ENCODE data around the gene TRPV4. TPM values are rescaled to one million over a fixed set of nuclear protein-coding genes. Genes with fewer than 3 reads are reported as not detected.

Gene TRPV4
- polyA plus RNA-seq, 1 experiment, result 5.2 TPM

- H3K27ac ChIP-seq (ENCODE audit: low read depth, low read length), result no peak overlapping the region
- no peak for TF ChIP-seq CTCF (IDR thresholded peaks at IDR 0.05; ENCODE audit: low read depth, low read length)
- no peak overlapping the region for H3K4me3 ChIP-seq (ENCODE audit: low read depth, low read length)
- ChIA-PET POLR2A (interaction anchor here (0.6 to 0.9 kb wide), 2 partner anchors 9 to 368 kb away, joined by 3 read pairs; no protein-coding TSS in a partner anchor), CTCF (interaction anchor here (1.2 to 10.2 kb wide), 3 partner anchors 175 to 345 kb away, joined by 6 to 201 read pairs (median 92); no protein-coding TSS in a partner anchor)
- H3K27me3 ChIP-seq (ENCODE audit: control insufficient read depth, insufficient read depth, low read length), result peaks cover 6% of the 10 kb centered on the region
- DNase-seq (ENCODE audit: low read depth, low spot score), result no peak
- H3K9me3 ChIP-seq (ENCODE audit: control insufficient read depth, insufficient read depth, low read length), result no peaks in the 10 kb centered on the region
Measured at GRCh38 chr12:109772622-109773321, 60.4 kb downstream of the TRPV4 start.

GRCh38 chr12:109771746-109772621 lies 61.2 kb downstream of the TRPV4 start:
- DNase-seq (ENCODE audit: low read depth, low spot score), result no peak
- Histone ChIP-seq H3K9me3 (ENCODE audit: control insufficient read depth, insufficient read depth, low read length) (no peaks in the 10 kb centered on the region), H3K27ac (ENCODE audit: low read depth, low read length) (no peak overlapping the region), H3K4me3 (ENCODE audit: low read depth, low read length) (no peak overlapping the region), H3K27me3 (ENCODE audit: control insufficient read depth, insufficient read depth, low read length) (peaks cover 6% of the 10 kb centered on the region)
- TF ChIP-seq CTCF (IDR thresholded peaks at IDR 0.05; ENCODE audit: low read depth, low read length), result no peak
- ChIA-PET POLR2A (no interaction called here), CTCF (interaction anchor here (1.2 to 10.2 kb wide), 4 partner anchors 174 to 344 kb away, joined by 6 to 201 read pairs (median 52); no protein-coding TSS in a partner anchor)

GRCh38 chr12:109770861-109771670 lies 62.1 kb downstream of the TRPV4 start:
- CTCF ChIA-PET, result interaction anchor here (0.8 to 2.3 kb wide), 3 partner anchors 173 to 253 kb away, joined by 3 to 12 read pairs (median 5); no protein-coding TSS in a partner anchor
- POLR2A ChIA-PET, result no interaction called here
- no peak for DNase-seq (ENCODE audit: low read depth, low spot score)
- Histone ChIP-seq H3K9me3 (ENCODE audit: control insufficient read depth, insufficient read depth, low read length) (no peaks in the 10 kb centered on the region), H3K27me3 (ENCODE audit: control insufficient read depth, insufficient read depth, low read length) (peaks cover 5% of the 10 kb centered on the region), H3K27ac (ENCODE audit: low read depth, low read length) (no peak overlapping the region), H3K4me3 (ENCODE audit: low read depth, low read length) (no peak overlapping the region)
- no peak for TF ChIP-seq CTCF (IDR thresholded peaks at IDR 0.05; ENCODE audit: low read depth, low read length)

- ChIA-PET CTCF (interaction anchor here (0.8 to 2.3 kb wide), 3 partner anchors 173 to 252 kb away, joined by 3 to 12 read pairs (median 5); no protein-coding TSS in a partner anchor), POLR2A (no interaction called here)
- no peaks in the 10 kb centered on the region for H3K9me3 ChIP-seq (ENCODE audit: control insufficient read depth, insufficient read depth, low read length)
- no peak for TF ChIP-seq CTCF (IDR thresholded peaks at IDR 0.05; ENCODE audit: low read depth, low read length)
- no peak for DNase-seq (ENCODE audit: low read depth, low spot score)
- H3K4me3 ChIP-seq (ENCODE audit: low read depth, low read length), result no peak overlapping the region
- H3K27me3 ChIP-seq (ENCODE audit: control insufficient read depth, insufficient read depth, low read length), result peaks cover 4% of the 10 kb centered on the region
- H3K27ac ChIP-seq (ENCODE audit: low read depth, low read length), result no peak overlapping the region
Measured at GRCh38 chr12:109770104-109770860, 62.9 kb downstream of the TRPV4 start.

Measured in AG04450 (cell line).